KMS-11 (cell line): ENCODE results near the gene NOL4L.

Experiments used
- H2AFZ ChIP-seq: fragments of 200-600 bp; sonication (generic); 2 replicates; pipeline ENCODE4 v1.6.1; 2016; ENCODE audit warnings: antibody characterized with exemption, mixed run types, low read depth
- H3K27ac ChIP-seq: fragments of 200-600 bp; sonication (generic); 2 replicates; pipeline ENCODE4 v1.6.1; 2016; ENCODE audit warnings: mild to moderate bottlenecking, mixed run types
- H3K27me3 ChIP-seq: fragments of 200-600 bp; sonication (generic); 2 replicates; pipeline ENCODE4 v1.6.1; 2017; ENCODE audit warnings: mild to moderate bottlenecking, low read depth, mixed run types, moderate library complexity; ENCODE audit not compliant: insufficient read depth
- H3K36me3 ChIP-seq: fragments of 200-600 bp; sonication (generic); 2 replicates; pipeline ENCODE4 v1.6.1; 2017; ENCODE audit warnings: mild to moderate bottlenecking, mixed run types; ENCODE audit not compliant: insufficient read depth
- H3K4me1 ChIP-seq: fragments of 200-600 bp; sonication (generic); 2 replicates; pipeline ENCODE4 v1.6.1; 2016; ENCODE audit warnings: mild to moderate bottlenecking, low read depth, mixed run types; ENCODE audit not compliant: poor library complexity, severe bottlenecking
- H3K4me2 ChIP-seq: fragments of 200-600 bp; sonication (generic); 2 replicates; pipeline ENCODE4 v1.7.0; 2016; ENCODE audit warnings: mild to moderate bottlenecking, mixed run types
- H3K4me3 ChIP-seq: fragments of 200-600 bp; sonication (generic); IDR thresholded peaks from 2 replicates; pipeline ENCODE4 v1.6.1; 2017; ENCODE audit warnings: low read depth, low read length, mixed read lengths; ENCODE audit not compliant: insufficient read depth
- H3K79me2 ChIP-seq: fragments of 200-600 bp; sonication (generic); 2 replicates; pipeline ENCODE4 v1.6.1; 2016; ENCODE audit warnings: low read depth, mixed run types; ENCODE audit not compliant: insufficient read depth
- H3K9ac ChIP-seq: fragments of 200-600 bp; sonication (generic); 2 replicates; pipeline ENCODE4 v1.6.1; 2016; ENCODE audit warnings: mild to moderate bottlenecking, mixed run types
- H4K20me1 ChIP-seq: fragments of 200-600 bp; sonication (generic); 2 replicates; pipeline ENCODE4 v1.6.1; 2016; ENCODE audit warnings: mild to moderate bottlenecking, mixed run types; ENCODE audit not compliant: insufficient read depth
- CTCF ChIP-seq: fragments of 200-600 bp; sonication (generic); conservative IDR thresholded peaks from 2 replicates; pipeline ENCODE4 v1.6.1; 2017; ENCODE audit warnings: low read depth, mild to moderate bottlenecking, antibody characterized with exemption, low read length, moderate library complexity, mixed read lengths

Gene NOL4L

GRCh38 chr20:32484225-32484957 lies 100.7 kb downstream of the NOL4L start:
- Histone ChIP-seq H3K9ac (peak overlapping the region; percentile 97), H3K27me3 (no peaks in the 10 kb centered on the region), H3K4me1 (peaks cover 15% of the 10 kb centered on the region), H2AFZ (peak overlapping the region; percentile 50), H3K27ac (peak overlapping the region; percentile 92), H3K4me2 (peak overlapping the region; percentile 45), H4K20me1 (no peaks in the 10 kb centered on the region), H3K4me3 (no peak overlapping the region), H3K36me3 (no peaks in the 10 kb centered on the region), H3K79me2 (no peaks in the 10 kb centered on the region; the same call in 1 of the 2 replicates)
- TF ChIP-seq CTCF = no peak

- no peak for TF ChIP-seq CTCF
- no peaks in the 10 kb centered on the region for H3K36me3 ChIP-seq
- peaks cover 15% of the 10 kb centered on the region for H3K4me1 ChIP-seq
- peak overlapping the region; percentile 92 for H3K27ac ChIP-seq
- no peaks in the 10 kb centered on the region; the same call in 1 of the 2 replicates for H3K79me2 ChIP-seq
- H2AFZ ChIP-seq = peak overlapping the region; percentile 50; the same call in 1 of the 2 replicates
- H3K4me2 ChIP-seq = peak overlapping the region; percentile 45
- no peaks in the 10 kb centered on the region for H3K27me3 ChIP-seq
- no peak overlapping the region for H3K4me3 ChIP-seq
- H3K9ac ChIP-seq = peak overlapping the region; percentile 97
- H4K20me1 ChIP-seq = no peaks in the 10 kb centered on the region
Observed at GRCh38 chr20:32483351-32484224, 101.5 kb downstream of the NOL4L start.

- Histone ChIP-seq H3K4me1 (peaks cover 15% of the 10 kb centered on the region), H2AFZ (no peak overlapping the region), H3K79me2 (no peaks in the 10 kb centered on the region; the same call in 1 of the 2 replicates), H3K27me3 (no peaks in the 10 kb centered on the region), H4K20me1 (no peaks in the 10 kb centered on the region), H3K4me2 (no peak overlapping the region; the same call in 1 of the 2 replicates), H3K4me3 (no peak overlapping the region), H3K36me3 (no peaks in the 10 kb centered on the region), H3K27ac (no peak overlapping the region), H3K9ac (no peak overlapping the region)
- TF ChIP-seq CTCF = no peak
Observed at GRCh38 chr20:32482442-32483261, 102.5 kb downstream of the NOL4L start.

- H3K4me2 ChIP-seq = no peak overlapping the region; the same call in 1 of the 2 replicates
- H3K4me1 ChIP-seq = peaks cover 15% of the 10 kb centered on the region
- no peak overlapping the region for H3K4me3 ChIP-seq
Observed at GRCh38 chr20:32482143-32482441, 103.0 kb downstream of the NOL4L start.

More at GRCh38 chr20:32482143-32482441, 103.0 kb downstream of the NOL4L start:
- H3K9ac ChIP-seq = no peak overlapping the region
- no peak for TF ChIP-seq CTCF
- H3K79me2 ChIP-seq = no peaks in the 10 kb centered on the region; the same call in 1 of the 2 replicates
- no peaks in the 10 kb centered on the region for H3K36me3 ChIP-seq
- no peaks in the 10 kb centered on the region for H3K27me3 ChIP-seq
- no peak overlapping the region for H2AFZ ChIP-seq
- H3K27ac ChIP-seq = no peak overlapping the region
- no peaks in the 10 kb centered on the region for H4K20me1 ChIP-seq
